Hematopoietic multipotent progenitor cell treated with erythropoietin and hydrocortisone succinate and interleukin-3 and kit ligand, for 6 days (in vitro differentiated cells): ENCODE data around the gene AHSA1.

Source experiments
- DNase-seq: peaks from one replicate; pipeline ENCODE4 v3.0.0-alpha.2; 2015

AHSA1 gene

GRCh38 chr14:77511486-77512162, 53.7 kb downstream of the AHSA1 start:
- DNase-seq: no peak

GRCh38 chr14:77516126-77516525, 58.2 kb downstream of the AHSA1 start:
- DNase-seq: no peak
